ENCODE measurements around the gene IFITM5. TPM values are rescaled to one million over a fixed set of nuclear protein-coding genes. Genes with fewer than 3 reads are reported as not detected.

The IFITM5 gene
- total RNA-seq, 2 donors from 2014 or later, result not detected

DNA sequence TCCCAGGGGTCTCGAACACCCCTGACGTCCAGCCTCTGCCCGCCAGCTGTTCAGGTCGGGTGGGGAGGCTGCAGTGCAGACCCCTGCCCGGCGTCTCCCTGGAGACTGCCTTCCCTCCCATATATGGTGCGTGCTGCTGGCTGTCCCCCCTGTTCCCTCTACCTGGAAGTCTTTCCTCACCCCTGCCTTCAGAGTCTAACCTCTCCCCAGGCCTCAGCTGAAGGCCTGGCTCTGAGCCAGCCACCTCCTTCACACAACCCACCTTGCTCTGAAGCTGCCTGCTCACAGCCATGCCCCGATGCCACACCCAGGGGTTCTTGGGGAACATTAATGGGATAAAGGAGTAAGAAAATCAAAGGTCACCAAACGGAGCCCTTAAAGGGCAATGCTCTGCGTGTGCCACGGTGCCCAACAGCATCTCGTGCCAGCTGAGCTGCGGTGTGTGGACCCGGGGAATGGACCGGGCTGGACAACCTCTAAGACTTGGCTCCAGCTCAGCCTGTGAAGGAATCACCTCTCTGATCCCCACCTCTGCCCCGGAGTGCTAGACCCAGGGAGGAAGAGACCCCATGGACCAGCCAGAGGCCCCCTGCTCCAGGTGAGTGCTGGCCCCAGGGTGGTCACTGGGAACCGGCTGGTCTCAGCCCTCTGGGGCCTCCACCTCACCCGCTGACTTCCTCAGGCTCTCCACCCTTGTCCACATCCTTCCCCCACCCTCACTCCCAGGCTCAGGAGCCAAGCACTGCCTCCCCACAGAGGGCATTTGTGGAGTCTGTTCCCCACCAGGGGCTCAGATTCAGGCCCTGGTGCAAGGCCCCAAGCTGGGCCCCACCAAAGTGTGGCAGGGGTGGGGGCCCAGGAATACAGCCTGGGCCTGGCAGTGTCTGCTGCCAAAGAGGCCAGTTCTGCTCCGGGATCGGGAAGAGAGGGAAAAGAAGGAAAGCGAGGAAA is 21.1 kb downstream of the IFITM5 start, which contains the start of gene NLRP6:
TSS of gene NLRP6 (plus strand) at position 407 of the 951 bp plus-strand sequence. CDS start at position 570, 163 bp downstream.
- TF ChIP-seq CTCF (IDR thresholded peaks at IDR 0.05) (no peak), POLR2A (IDR thresholded peaks at IDR 0.05) (no peak), POLR2AphosphoS5 (IDR thresholded peaks at IDR 0.05) (no peak)
- WGBS, result 74% methylated on average over 21 of the region's 21 CpGs
- intact Hi-C loops (cut with DNase I), result no loop called here
- Histone ChIP-seq H3K9me3 (no peaks in the 10 kb centered on the region), H3K4me1 (replicated peaks) (no peaks in the 10 kb centered on the region), H3K36me3 (no peaks in the 10 kb centered on the region), H3K27me3 (replicated peaks; ENCODE audit: insufficient read depth) (peaks cover 28% of the 10 kb centered on the region), H3K27ac (no peak within 1 kb of the TSS), H3K4me3 (peak within 1 kb of the TSS in 1 of 2 donors; percentile 8)
- no peak for DNase-seq (ENCODE audit: low spot score)

DNA sequence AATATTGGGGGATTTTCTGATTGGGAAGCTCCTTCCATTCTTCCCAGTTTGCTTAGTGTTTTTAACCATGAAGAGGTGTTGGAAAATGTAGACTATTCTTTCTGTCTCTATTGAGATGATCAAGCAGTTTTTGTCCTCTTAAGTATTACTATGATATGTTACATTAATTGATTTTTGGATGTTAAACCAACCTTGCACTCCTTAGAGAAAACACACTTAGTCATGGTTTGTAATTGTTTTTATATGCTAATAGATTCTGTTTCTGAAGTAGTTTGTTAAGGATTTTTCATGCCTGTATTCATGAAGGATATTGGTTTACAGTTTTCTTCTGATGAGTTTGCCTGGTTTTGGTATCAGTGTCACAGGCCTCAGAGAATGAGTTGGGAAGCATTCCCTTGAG is 23.1 kb downstream of the IFITM5 start:
- no peaks in the 10 kb centered on the region for H3K4me1 ChIP-seq (replicated peaks)

GRCh38 chr11:272931-273198 is 26.5 kb downstream of the IFITM5 start:
- no peak overlapping the region for H3K4me3 ChIP-seq
- no peaks in the 10 kb centered on the region for H3K9me3 ChIP-seq
- H3K36me3 ChIP-seq, result no peaks in the 10 kb centered on the region
- H3K27me3 ChIP-seq (replicated peaks; ENCODE audit: insufficient read depth), result no peaks in the 10 kb centered on the region
- TF ChIP-seq POLR2AphosphoS5 (IDR thresholded peaks at IDR 0.05), result no peak
- TF ChIP-seq CTCF (IDR thresholded peaks at IDR 0.05), result no peak
- TF ChIP-seq POLR2A (IDR thresholded peaks at IDR 0.05), result no peak
- no peaks in the 10 kb centered on the region for H3K4me1 ChIP-seq (replicated peaks)
- no peak for DNase-seq (ENCODE audit: low spot score)
- WGBS, result 91% methylated on average over 6 of the region's 6 CpGs
- no peak overlapping the region for H3K27ac ChIP-seq
- intact Hi-C loops (cut with DNase I), result no loop called here

More for the DNA sequence above, 23.1 kb downstream of the IFITM5 start:
- Histone ChIP-seq H3K27ac (no peak overlapping the region), H3K4me3 (no peak overlapping the region), H3K27me3 (replicated peaks; ENCODE audit: insufficient read depth) (peaks cover 10% of the 10 kb centered on the region), H3K9me3 (no peaks in the 10 kb centered on the region), H3K36me3 (no peaks in the 10 kb centered on the region)
- intact Hi-C loops (cut with DNase I), result no loop called here
- DNase-seq (ENCODE audit: low spot score), result no peak
- TF ChIP-seq POLR2AphosphoS5 (IDR thresholded peaks at IDR 0.05) (no peak), CTCF (IDR thresholded peaks at IDR 0.05) (no peak), POLR2A (IDR thresholded peaks at IDR 0.05) (no peak)

- no peaks in the 10 kb centered on the region for H3K27me3 ChIP-seq (replicated peaks; ENCODE audit: insufficient read depth)
- intact Hi-C loops (cut with DNase I), result no loop called here
- WGBS, result 88% methylated on average over 21 of the region's 22 CpGs
- no peak overlapping the region for H3K4me3 ChIP-seq
- H3K27ac ChIP-seq, result no peak overlapping the region
- DNase-seq (ENCODE audit: low spot score), result no peak
- H3K9me3 ChIP-seq, result no peaks in the 10 kb centered on the region
- H3K36me3 ChIP-seq, result no peaks in the 10 kb centered on the region
- TF ChIP-seq POLR2A (IDR thresholded peaks at IDR 0.05) (no peak), POLR2AphosphoS5 (IDR thresholded peaks at IDR 0.05) (no peak), CTCF (IDR thresholded peaks at IDR 0.05) (no peak)
- H3K4me1 ChIP-seq (replicated peaks), result no peaks in the 10 kb centered on the region
These were observed 27.0 kb downstream of the IFITM5 start for GRCh38 chr11:272195-272930.

All from prostate gland (tissue), 2 donors.